CD4-positive, alpha-beta T cell treated with Interleukin-21 for 1 hour (primary cell): ENCODE measurements around the gene DNAJC22.
"Not testable (repeated sequence)": the region's sequence is repeated elsewhere in the genome, so short reads cannot be mapped to it uniquely, and the experiment has no call there.

Experiments
- DNase-seq: peaks from one replicate; pipeline ENCODE4 v3.0.0-alpha.2; 2020

DNAJC22 gene

GRCh38 chr12:49331380-49332222 is 15.1 kb upstream of the DNAJC22 start:
- no peak for DNase-seq

- DNase-seq = no peak
These were observed 14.2 kb upstream of the DNAJC22 start for GRCh38 chr12:49332441-49332861.

GRCh38 chr12:49332891-49333371 is 13.8 kb upstream of the DNAJC22 start:
- DNase-seq = no peak

GRCh38 chr12:49333778-49334177 is 12.9 kb upstream of the DNAJC22 start:
- not testable (repeated sequence) for DNase-seq

GRCh38 chr12:49334226-49334625 is 12.5 kb upstream of the DNAJC22 start:
- DNase-seq = no peak

- no peak for DNase-seq
These were observed 12.0 kb upstream of the DNAJC22 start for GRCh38 chr12:49334681-49335080.

GRCh38 chr12:49335118-49335954 is 11.4 kb upstream of the DNAJC22 start:
- no peak for DNase-seq

- no peak for DNase-seq
These were observed 10.6 kb upstream of the DNAJC22 start for GRCh38 chr12:49335955-49336644.

- DNase-seq = peak; percentile 88
These were observed 9.8 kb upstream of the DNAJC22 start, which contains the start of gene C1QL4 for GRCh38 chr12:49336645-49337584. TSS of gene C1QL4 (minus strand) at chr12:49337188. CDS start at chr12:49336477, 711 bp downstream.

- no peak for DNase-seq
These were observed 7.7 kb upstream of the DNAJC22 start for GRCh38 chr12:49338830-49339463.

GRCh38 chr12:49339464-49339861 is 7.2 kb upstream of the DNAJC22 start:
- DNase-seq = no peak

GRCh38 chr12:49340095-49340870 is 6.4 kb upstream of the DNAJC22 start:
- no peak for DNase-seq

GRCh38 chr12:49340971-49341776 is 5.5 kb upstream of the DNAJC22 start:
- DNase-seq = no peak

GRCh38 chr12:49341777-49342065 is 5.0 kb upstream of the DNAJC22 start:
- no peak for DNase-seq

- peak; percentile 79 for DNase-seq
These were observed 4.4 kb upstream of the DNAJC22 start for GRCh38 chr12:49342066-49342913.

- no peak for DNase-seq
These were observed 3.6 kb upstream of the DNAJC22 start for GRCh38 chr12:49342914-49343731.

- no peak for DNase-seq
These were observed 2.1 kb upstream of the DNAJC22 start for GRCh38 chr12:49344486-49345050.
